ENCODE data around the gene IGF2BP2. TPM values are rescaled to one million over a fixed set of nuclear protein-coding genes. Genes with fewer than 3 reads are reported as not detected.

IGF2BP2 gene
- total RNA-seq, 1 donor from 2014 or later = 17.9 TPM

- H3K36me3 ChIP-seq = no peaks in the 10 kb centered on the region
- no peak for DNase-seq
- no peaks in the 10 kb centered on the region for H3K9me3 ChIP-seq (replicated peaks)
- intact Hi-C loops (cut with micrococcal nuclease) = no loop called here
- peaks cover 6% of the 10 kb centered on the region for H3K4me1 ChIP-seq
- no peak for TF ChIP-seq CTCF (IDR thresholded peaks at IDR 0.05; ENCODE audit: borderline replicate concordance)
- no peak overlapping the region for H3K27ac ChIP-seq (replicated peaks)
- H3K4me3 ChIP-seq = no peak overlapping the region
- H3K27me3 ChIP-seq (ENCODE audit: low read depth) = no peaks in the 10 kb centered on the region
Measured at GRCh38 chr3:185746470-185746869, 78.4 kb downstream of the IGF2BP2 start.

- intact Hi-C loops (cut with micrococcal nuclease) = no loop called here
- DNase-seq = no peak
- Histone ChIP-seq H3K9me3 (replicated peaks) (no peaks in the 10 kb centered on the region), H3K27ac (replicated peaks) (no peak overlapping the region), H3K27me3 (ENCODE audit: low read depth) (no peaks in the 10 kb centered on the region), H3K4me1 (peaks cover 6% of the 10 kb centered on the region), H3K4me3 (no peak overlapping the region), H3K36me3 (no peaks in the 10 kb centered on the region)
- no peak for TF ChIP-seq CTCF (IDR thresholded peaks at IDR 0.05; ENCODE audit: borderline replicate concordance)
Measured at GRCh38 chr3:185744997-185745843, 79.6 kb downstream of the IGF2BP2 start.

- no peak for DNase-seq
- TF ChIP-seq CTCF (IDR thresholded peaks at IDR 0.05; ENCODE audit: borderline replicate concordance) = no peak
- intact Hi-C loops (cut with micrococcal nuclease) = no loop called here
- Histone ChIP-seq H3K27me3 (ENCODE audit: low read depth) (no peaks in the 10 kb centered on the region), H3K4me1 (peaks cover 6% of the 10 kb centered on the region), H3K9me3 (replicated peaks) (no peaks in the 10 kb centered on the region), H3K36me3 (no peaks in the 10 kb centered on the region), H3K4me3 (no peak overlapping the region), H3K27ac (replicated peaks) (no peak overlapping the region)
Measured at GRCh38 chr3:185741586-185741985, 83.3 kb downstream of the IGF2BP2 start.

GRCh38 chr3:185740133-185740532 lies 84.7 kb downstream of the IGF2BP2 start:
- no peaks in the 10 kb centered on the region for H3K9me3 ChIP-seq (replicated peaks)
- H3K36me3 ChIP-seq = no peaks in the 10 kb centered on the region
- TF ChIP-seq CTCF (IDR thresholded peaks at IDR 0.05; ENCODE audit: borderline replicate concordance) = no peak
- intact Hi-C loops (cut with micrococcal nuclease) = no loop called here
- H3K4me3 ChIP-seq = no peak overlapping the region
- no peak overlapping the region for H3K27ac ChIP-seq (replicated peaks)
- no peaks in the 10 kb centered on the region for H3K4me1 ChIP-seq
- no peaks in the 10 kb centered on the region for H3K27me3 ChIP-seq (ENCODE audit: low read depth)
- no peak for DNase-seq

- TF ChIP-seq CTCF (IDR thresholded peaks at IDR 0.05; ENCODE audit: borderline replicate concordance) = no peak
Measured at GRCh38 chr3:185739264-185739701, 85.6 kb downstream of the IGF2BP2 start.

More at GRCh38 chr3:185739264-185739701, 85.6 kb downstream of the IGF2BP2 start:
- intact Hi-C loops (cut with micrococcal nuclease) = no loop called here
- H3K27me3 ChIP-seq (ENCODE audit: low read depth) = no peaks in the 10 kb centered on the region
- no peak overlapping the region for H3K27ac ChIP-seq (replicated peaks)
- DNase-seq = no peak
- H3K4me3 ChIP-seq = no peak overlapping the region
- H3K9me3 ChIP-seq (replicated peaks) = no peaks in the 10 kb centered on the region
- no peaks in the 10 kb centered on the region for H3K4me1 ChIP-seq
- H3K36me3 ChIP-seq = no peaks in the 10 kb centered on the region
